ENCODE results near the gene ABHD5. TPM values are rescaled to one million over a fixed set of nuclear protein-coding genes. Genes with fewer than 3 reads are reported as not detected.

The ABHD5 gene
- total RNA-seq, 3 donors from 2014 or later = 15.4 to 16.8 (median 16.2) TPM

DNA sequence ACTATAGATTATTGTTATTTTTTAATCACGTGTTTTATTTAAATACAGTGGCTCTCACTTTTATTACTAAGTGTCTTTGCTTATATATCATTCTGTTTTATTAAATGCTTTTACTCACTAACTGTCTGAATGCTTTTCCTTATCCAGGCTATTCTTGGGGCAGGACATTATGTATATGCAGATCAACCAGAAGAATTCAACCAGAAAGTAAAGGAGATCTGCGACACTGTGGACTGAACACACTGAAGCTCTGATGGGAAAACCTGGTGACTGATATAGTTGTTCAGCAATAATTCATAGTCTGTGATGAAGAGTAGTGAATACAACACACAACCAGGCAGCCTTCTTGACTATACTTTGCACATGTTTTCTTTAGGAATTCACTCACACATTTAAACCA is 27.6 kb downstream of the ABHD5 start:
- ATAC-seq = no peak
- Mint-ChIP-seq H3K9me3 (no peaks in the 10 kb centered on the region), H3K27me3 (ENCODE audit: low read depth) (no peaks in the 10 kb centered on the region), H3K36me3 (ENCODE audit: insufficient read depth) (peaks cover 36% of the 10 kb centered on the region), H3K4me3 (no peak overlapping the region), H3K4me1 (ENCODE audit: low read depth) (no peaks in the 10 kb centered on the region)
- no peak for DNase-seq

- Mint-ChIP-seq H3K27me3 (ENCODE audit: low read depth) (no peaks in the 10 kb centered on the region), H3K9me3 (no peaks in the 10 kb centered on the region), H3K4me1 (ENCODE audit: low read depth) (no peaks in the 10 kb centered on the region), H3K4me3 (no peak overlapping the region), H3K36me3 (ENCODE audit: insufficient read depth) (peaks cover 22% of the 10 kb centered on the region)
- no peak for ATAC-seq
- DNase-seq = no peak
These were observed 32.5 kb downstream of the ABHD5 start for GRCh38 chr3:43723121-43723734.

DNA sequence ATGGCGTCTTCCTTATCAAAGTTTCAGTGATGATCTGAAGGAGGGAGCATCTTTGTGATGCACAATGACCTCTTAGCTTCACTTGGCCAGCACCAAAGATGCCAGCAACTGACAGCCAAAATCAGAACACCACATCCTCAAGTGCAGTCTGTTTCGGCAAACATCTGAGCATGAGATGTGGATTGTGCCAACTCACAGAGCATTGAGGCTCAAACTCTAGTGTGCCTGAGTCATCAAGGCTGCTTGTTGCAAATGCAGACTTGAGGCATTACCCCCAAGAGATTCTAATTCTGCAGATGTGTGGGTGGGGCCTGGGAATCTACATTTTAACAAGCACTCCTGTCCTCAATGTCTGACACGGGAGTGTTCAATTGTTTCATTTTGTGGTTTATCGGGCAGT is 35.8 kb downstream of the ABHD5 start:
- ATAC-seq (no peak), DNase-seq (no peak)
- H3K4me1 Mint-ChIP-seq (ENCODE audit: low read depth) = no peaks in the 10 kb centered on the region

DNA sequence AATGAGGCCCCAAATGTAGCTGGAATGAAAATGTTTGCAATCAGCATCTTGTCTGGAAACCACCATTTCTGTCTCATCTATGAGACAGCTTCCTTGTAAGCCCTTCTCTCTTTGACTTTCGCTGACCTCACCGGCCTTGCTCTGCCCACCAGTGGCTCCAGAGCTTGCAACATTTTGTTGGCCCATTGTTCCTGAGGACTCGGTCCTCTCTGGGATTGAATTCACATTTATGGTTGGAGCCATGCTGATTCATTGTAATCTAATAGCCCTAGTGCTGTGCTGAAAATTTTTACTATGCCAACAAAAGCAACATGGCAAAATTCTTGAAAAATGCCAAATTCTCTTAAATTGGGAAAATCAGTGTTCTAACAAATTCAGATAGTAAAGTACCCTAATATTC is 37.2 kb downstream of the ABHD5 start:
- H3K4me3 Mint-ChIP-seq = no peak overlapping the region
- DNase-seq (no peak), ATAC-seq (no peak)
- H3K9me3 Mint-ChIP-seq = no peaks in the 10 kb centered on the region
- no peaks in the 10 kb centered on the region for H3K4me1 Mint-ChIP-seq (ENCODE audit: low read depth)
- peaks cover 9% of the 10 kb centered on the region for H3K36me3 Mint-ChIP-seq (ENCODE audit: insufficient read depth)
- H3K27me3 Mint-ChIP-seq (ENCODE audit: low read depth) = no peaks in the 10 kb centered on the region

More for the DNA sequence above, 35.8 kb downstream of the ABHD5 start:
- Mint-ChIP-seq H3K4me3 (no peak overlapping the region), H3K27me3 (ENCODE audit: low read depth) (no peaks in the 10 kb centered on the region), H3K9me3 (no peaks in the 10 kb centered on the region), H3K36me3 (ENCODE audit: insufficient read depth) (peaks cover 9% of the 10 kb centered on the region)

- no peak overlapping the region for H3K4me3 Mint-ChIP-seq
- no peaks in the 10 kb centered on the region for H3K27me3 Mint-ChIP-seq (ENCODE audit: low read depth)
- no peaks in the 10 kb centered on the region for H3K9me3 Mint-ChIP-seq
- H3K36me3 Mint-ChIP-seq (ENCODE audit: insufficient read depth) = peaks cover 9% of the 10 kb centered on the region
- no peak for ATAC-seq
- H3K4me1 Mint-ChIP-seq (ENCODE audit: low read depth) = no peaks in the 10 kb centered on the region
- no peak for DNase-seq
These were observed 37.7 kb downstream of the ABHD5 start for GRCh38 chr3:43728476-43728875.

DNA sequence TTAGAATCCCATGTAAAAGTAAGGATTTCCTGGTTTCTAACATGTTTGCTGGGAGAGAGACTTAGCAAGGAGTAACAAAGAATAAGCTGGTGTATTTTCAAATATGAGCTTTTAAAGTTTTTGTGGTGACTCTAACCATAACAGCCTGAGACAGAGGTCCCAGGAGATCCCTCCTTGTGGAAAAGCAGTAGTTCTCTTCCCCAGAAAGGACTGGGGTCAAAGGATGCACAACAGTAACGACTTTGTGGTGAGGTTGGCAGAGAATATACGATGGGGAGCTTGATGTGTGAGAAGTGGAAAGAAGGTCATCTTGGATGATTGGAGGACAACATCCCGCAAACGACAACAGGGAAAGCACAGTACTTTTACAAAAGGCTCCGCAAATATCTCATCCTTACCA is 38.2 kb downstream of the ABHD5 start:
- H3K4me3 Mint-ChIP-seq = no peak overlapping the region
- DNase-seq = no peak
- H3K9me3 Mint-ChIP-seq = no peaks in the 10 kb centered on the region
- H3K27me3 Mint-ChIP-seq (ENCODE audit: low read depth) = no peaks in the 10 kb centered on the region
- no peak for ATAC-seq
- peaks cover 9% of the 10 kb centered on the region for H3K36me3 Mint-ChIP-seq (ENCODE audit: insufficient read depth)
- no peaks in the 10 kb centered on the region for H3K4me1 Mint-ChIP-seq (ENCODE audit: low read depth)

DNA sequence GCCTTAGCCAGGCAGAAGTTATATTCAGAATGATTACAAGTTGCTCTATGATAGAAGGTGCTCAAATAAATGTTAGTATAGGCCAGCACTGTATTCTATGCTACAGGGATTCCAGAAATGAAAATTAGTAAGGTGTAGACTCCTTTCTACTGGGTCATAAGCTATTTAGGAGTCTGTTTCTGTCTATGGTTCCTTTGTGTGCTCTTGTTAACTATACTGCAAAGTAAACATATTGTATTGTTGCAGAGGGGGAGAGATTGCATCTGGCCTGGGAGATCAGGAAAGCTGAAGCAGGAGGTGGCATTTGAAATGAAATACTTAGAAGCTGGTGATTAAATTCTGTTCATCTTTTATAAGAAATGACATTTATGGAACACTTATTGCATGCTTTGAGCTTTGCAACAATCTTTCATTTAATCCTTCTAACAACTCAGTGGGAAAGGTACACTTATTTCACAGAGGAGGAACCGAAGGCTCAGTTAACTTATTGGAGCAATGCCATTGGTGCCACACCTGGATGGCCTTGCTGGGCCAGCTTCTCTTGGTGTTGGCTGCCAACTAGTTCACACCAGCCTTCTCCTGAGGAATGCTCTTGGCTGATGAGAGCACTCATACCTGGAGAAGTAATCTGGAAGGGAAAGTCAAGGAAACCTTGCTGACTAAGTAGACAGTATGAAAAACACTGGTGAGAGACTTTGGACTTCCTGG is 39.1 kb downstream of the ABHD5 start:
- Mint-ChIP-seq H3K9me3 (no peaks in the 10 kb centered on the region), H3K27me3 (ENCODE audit: low read depth) (no peaks in the 10 kb centered on the region), H3K4me3 (no peak overlapping the region), H3K36me3 (ENCODE audit: insufficient read depth) (peaks cover 9% of the 10 kb centered on the region), H3K4me1 (ENCODE audit: low read depth) (no peaks in the 10 kb centered on the region)
- no peak for ATAC-seq
- no peak for DNase-seq

DNA sequence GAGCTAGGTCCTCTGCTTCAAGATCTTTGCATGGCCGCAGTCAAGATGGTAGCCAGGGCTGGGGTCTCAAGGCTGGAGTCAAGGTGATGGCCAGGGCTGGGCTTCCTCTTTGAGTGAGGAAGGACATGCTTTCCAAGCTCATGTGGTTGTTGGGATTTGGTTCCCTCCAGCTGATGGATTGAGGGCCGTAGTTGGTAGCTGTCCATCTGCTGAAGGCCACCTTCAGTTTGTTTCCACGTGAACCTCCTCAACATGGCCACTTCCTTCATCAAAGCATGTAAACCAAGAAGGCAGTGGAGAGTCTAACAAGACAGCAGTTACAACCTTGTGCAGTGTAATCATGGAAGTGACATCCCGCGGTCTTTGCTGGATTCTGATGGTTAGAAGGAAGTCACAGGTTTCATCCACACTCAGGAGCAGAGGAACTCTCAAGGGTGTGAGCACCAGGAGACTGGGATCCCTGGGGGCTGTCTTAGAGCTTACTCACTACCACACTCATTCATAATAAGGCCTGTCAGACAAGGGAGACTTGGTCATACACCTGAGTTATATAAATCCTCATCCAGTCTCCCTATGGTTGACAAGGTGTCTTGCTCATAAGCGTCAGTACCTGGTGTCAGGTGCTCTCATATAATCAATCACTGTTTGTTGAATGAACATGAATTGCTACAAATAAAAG is 42.1 kb downstream of the ABHD5 start:
- Mint-ChIP-seq H3K4me1 (ENCODE audit: low read depth) (no peaks in the 10 kb centered on the region), H3K27me3 (ENCODE audit: low read depth) (no peaks in the 10 kb centered on the region), H3K9me3 (no peaks in the 10 kb centered on the region), H3K4me3 (no peak overlapping the region), H3K36me3 (ENCODE audit: insufficient read depth) (peaks cover 6% of the 10 kb centered on the region)
- no peak for ATAC-seq
- DNase-seq = no peak

DNA sequence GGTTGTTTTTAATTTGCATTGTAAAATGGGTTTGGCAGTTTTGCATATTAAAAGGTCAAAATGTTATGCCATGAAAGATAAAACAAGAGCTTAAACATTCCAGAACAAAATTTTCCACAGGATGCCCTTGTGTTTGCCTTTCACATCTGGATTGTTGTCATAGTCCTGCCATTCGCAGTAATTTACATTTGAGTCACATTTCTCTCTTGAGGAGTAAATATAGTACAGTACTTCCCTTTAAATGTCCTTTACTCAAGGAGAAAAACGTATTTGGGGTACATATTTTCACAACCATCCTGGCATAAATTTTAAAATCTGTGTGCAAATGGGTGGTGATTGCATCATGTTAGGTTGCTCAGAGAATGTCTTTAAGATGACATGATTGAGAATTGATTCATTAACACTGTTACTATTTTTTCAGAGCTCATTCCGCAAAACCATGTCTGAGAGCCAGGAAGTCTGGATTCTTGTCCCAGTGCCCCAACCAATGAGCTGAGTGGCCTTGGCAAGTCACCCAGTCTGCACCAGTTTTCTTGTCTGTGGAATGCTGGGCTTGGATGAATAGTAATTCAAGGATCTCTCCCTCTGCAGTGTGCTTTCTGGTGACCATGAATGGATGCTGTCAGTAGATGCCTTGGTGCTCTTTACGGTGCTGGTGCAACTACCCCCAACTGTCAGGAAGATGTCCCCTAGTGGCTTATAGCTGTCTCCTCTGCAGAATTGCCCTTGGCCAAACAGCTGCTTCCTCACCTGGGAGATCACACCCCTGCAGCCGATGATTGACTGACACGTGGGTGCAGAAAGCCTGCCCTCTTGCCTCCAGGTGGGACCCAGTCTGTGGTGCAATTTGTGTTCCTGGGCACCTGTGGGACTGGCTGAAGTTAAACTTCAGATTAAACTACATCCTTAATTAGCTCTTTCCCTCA is 43.0 kb downstream of the ABHD5 start:
- H3K4me3 Mint-ChIP-seq = no peak overlapping the region
- peaks cover 5% of the 10 kb centered on the region for H3K36me3 Mint-ChIP-seq (ENCODE audit: insufficient read depth)
- no peaks in the 10 kb centered on the region for H3K4me1 Mint-ChIP-seq (ENCODE audit: low read depth)
- ATAC-seq = no peak
- no peaks in the 10 kb centered on the region for H3K27me3 Mint-ChIP-seq (ENCODE audit: low read depth)
- DNase-seq = no peak
- no peaks in the 10 kb centered on the region for H3K9me3 Mint-ChIP-seq

DNA sequence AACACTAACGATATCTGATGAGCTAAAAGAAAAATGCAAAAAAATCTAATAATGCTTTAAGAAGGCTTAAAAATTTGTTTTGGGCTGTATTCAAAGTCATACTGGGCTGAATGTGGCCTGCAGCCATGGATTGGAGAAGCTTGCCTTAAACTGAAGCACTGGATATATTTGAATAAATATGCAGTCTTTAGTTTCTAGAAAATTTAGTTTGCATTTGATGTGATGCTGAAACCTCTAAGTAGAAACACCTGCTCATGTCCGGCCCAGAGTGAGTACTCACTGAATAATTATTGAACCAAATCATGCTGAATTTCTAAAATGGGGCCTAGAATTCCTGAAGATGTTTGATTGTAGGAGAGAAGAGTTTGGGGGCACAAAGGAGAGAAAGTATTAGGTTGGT is 43.9 kb downstream of the ABHD5 start:
- Mint-ChIP-seq H3K27me3 (ENCODE audit: low read depth) (no peaks in the 10 kb centered on the region), H3K4me1 (ENCODE audit: low read depth) (no peaks in the 10 kb centered on the region), H3K36me3 (ENCODE audit: insufficient read depth) (peaks cover 4% of the 10 kb centered on the region), H3K4me3 (no peak overlapping the region), H3K9me3 (no peaks in the 10 kb centered on the region)
- no peak for DNase-seq
- no peak for ATAC-seq

- Mint-ChIP-seq H3K36me3 (ENCODE audit: insufficient read depth) (no peaks in the 10 kb centered on the region), H3K27me3 (ENCODE audit: low read depth) (no peaks in the 10 kb centered on the region), H3K4me3 (no peak overlapping the region), H3K9me3 (no peaks in the 10 kb centered on the region), H3K4me1 (ENCODE audit: low read depth) (no peaks in the 10 kb centered on the region)
- no peak for ATAC-seq
- no peak for DNase-seq
These were observed 44.9 kb downstream of the ABHD5 start for GRCh38 chr3:43735618-43736017.

DNA sequence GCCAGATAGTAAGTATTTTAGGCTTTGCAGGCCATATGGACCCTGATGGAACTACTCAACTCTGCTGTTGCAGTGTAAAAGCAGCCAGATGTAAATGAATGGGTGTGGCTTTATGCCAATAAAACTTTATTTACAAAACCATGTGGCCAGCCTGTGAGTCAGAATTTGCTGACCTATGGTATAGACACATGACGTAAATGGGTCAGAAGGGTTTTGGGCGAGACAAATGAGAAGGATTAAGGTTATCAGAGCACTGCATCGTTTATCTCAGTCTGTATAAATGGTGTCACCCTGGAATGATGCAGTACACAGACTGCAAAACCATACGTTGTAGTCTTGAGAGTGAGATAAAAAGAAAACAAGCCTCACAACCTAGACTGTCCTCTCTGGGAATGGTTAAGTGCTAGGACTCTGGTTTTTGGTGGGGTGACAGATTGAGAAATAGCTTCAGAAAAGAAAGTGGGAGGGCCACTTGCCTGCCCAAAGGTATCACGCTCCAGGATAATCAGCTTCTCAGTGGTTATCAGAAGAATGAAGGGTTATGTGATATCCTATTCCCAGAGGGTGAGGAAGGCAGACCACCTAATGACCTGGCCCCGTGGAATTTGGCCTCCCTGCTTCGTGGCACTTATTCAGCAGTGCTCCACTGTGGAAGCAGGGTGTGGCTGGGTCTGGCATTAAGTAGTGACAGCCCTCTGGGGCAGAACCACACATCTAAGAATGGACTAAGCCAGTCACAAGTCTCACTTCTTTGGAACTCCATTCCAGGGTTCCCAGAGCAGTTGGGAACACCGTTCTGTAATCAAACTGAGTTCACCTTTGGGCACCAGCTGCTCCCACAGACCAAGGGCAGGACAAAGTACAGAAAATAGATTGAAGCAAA is 46.1 kb downstream of the ABHD5 start:
- H3K4me1 Mint-ChIP-seq (ENCODE audit: low read depth) = no peaks in the 10 kb centered on the region
- H3K36me3 Mint-ChIP-seq (ENCODE audit: insufficient read depth) = no peaks in the 10 kb centered on the region
- no peak overlapping the region for H3K4me3 Mint-ChIP-seq
- ATAC-seq = no peak
- H3K27me3 Mint-ChIP-seq (ENCODE audit: low read depth) = no peaks in the 10 kb centered on the region
- DNase-seq = no peak
- no peaks in the 10 kb centered on the region for H3K9me3 Mint-ChIP-seq

GRCh38 chr3:43738305-43738704 is 47.6 kb downstream of the ABHD5 start:
- no peaks in the 10 kb centered on the region for H3K4me1 Mint-ChIP-seq (ENCODE audit: low read depth)

More at GRCh38 chr3:43738305-43738704, 47.6 kb downstream of the ABHD5 start:
- H3K27me3 Mint-ChIP-seq (ENCODE audit: low read depth) = no peaks in the 10 kb centered on the region
- no peak for ATAC-seq
- DNase-seq = no peak
- no peak overlapping the region for H3K4me3 Mint-ChIP-seq
- H3K9me3 Mint-ChIP-seq = no peaks in the 10 kb centered on the region
- H3K36me3 Mint-ChIP-seq (ENCODE audit: insufficient read depth) = no peaks in the 10 kb centered on the region

Measured in activated T-cell treated with anti-CD3 and anti-CD28 coated beads, Interleukin-2, amount 50 U/mL, for 4 hours (primary cell).